H1 (cell line): ENCODE data around the gene SIRT7. TPM values are rescaled to one million over a fixed set of nuclear protein-coding genes. Genes with fewer than 3 reads are reported as not detected.

Experiments used
- BCL11A ChIP-seq, 2 experiments: IDR thresholded peaks; one replicate each; pipeline ENCODE4 v1.6.1; 2011; ENCODE audit warnings: low read depth in 2 of 2, low read length in 2 of 2, mild to moderate bottlenecking in 2 of 2
- SP1 ChIP-seq: IDR thresholded peaks from 2 replicates; pipeline ENCODE4 v1.6.1; 2011; ENCODE audit warnings: low read depth, low read length
- SRF ChIP-seq: IDR thresholded peaks from 2 replicates; pipeline ENCODE4 v1.6.1; 2011; ENCODE audit warnings: mild to moderate bottlenecking, low read depth, low read length, moderate library complexity
- polyA plus RNA-seq, 7 experiments: library from polyadenylated mRNA; depleted of rRNA in 3 of 7; stranded (reverse) in 5 of 7; unstranded in 2 of 7; fragments of >200 nt in 5 of 7; fragments of 200-250 nt in 2 of 7; gene quantifications; 1 replicate in 5 of 7; 2 replicates in 1 of 7; 4 replicates in 1 of 7; pipeline versions ENCODE4 v1.2.1 to v1.2.3, GENCODE V29; 2011 to 2013; ENCODE audit warnings: missing spikeins in 2 of 7, mixed read lengths in 2 of 7
- total RNA-seq: library from RNA; stranded (reverse); fragmentation: NEBNext Ultra II Directional; extraction: Animal tissue kit (Norgen Biotek cat#: 25700); gene quantifications from 2 replicates; pipeline ENCODE4 v1.2.1, GENCODE V29; 2021

Gene SIRT7
- total and polyA plus RNA-seq, 2 of the 8 experiments (the other 6 are each of a cell fraction or from before 2014, with no cell fraction given), result 5.8 to 16.6 TPM

GRCh38 chr17:81950501-81950900 lies 32.5 kb upstream of the SIRT7 start (continued):
- TF ChIP-seq SP1, result no peak
- TF ChIP-seq BCL11A (IDR thresholded peaks at IDR 0.05; ENCODE audit: low read depth in 2 of 2, low read length in 2 of 2), result no peak
- no peak for TF ChIP-seq SRF
- TF ChIP-seq, all 59 proteins: peak for 0
